Peyer's patch (tissue), 4 donors: ENCODE measurements around the gene SLC4A2.
A peak's percentile ranks its signal among the peaks of the same experiment; 100 is the strongest.

Source experiments
- POLR2A ChIP-seq, 2 donors: fragments of 450-650 bp; IDR thresholded peaks; one replicate each; pipeline ENCODE4 v1.5.1; 2017; ENCODE audit warnings: antibody characterized with exemption in 2 of 2, mild to moderate bottlenecking in 2 of 2, moderate library complexity in 2 of 2
- TF ChIP-seq, protein P1 (sequence below), 6 experiments: fragments of 450-650 bp in 4 of 6; fragments of 200-600 bp in 2 of 6; sonication (generic) in 1 of 6; IDR thresholded peaks; one replicate each; pipeline ENCODE4 v1.5.1; 2017 to 2019; ENCODE audit warnings: antibody characterized with exemption in 6 of 6, mild to moderate bottlenecking in 3 of 6, moderate library complexity in 1 of 6

DNA sequence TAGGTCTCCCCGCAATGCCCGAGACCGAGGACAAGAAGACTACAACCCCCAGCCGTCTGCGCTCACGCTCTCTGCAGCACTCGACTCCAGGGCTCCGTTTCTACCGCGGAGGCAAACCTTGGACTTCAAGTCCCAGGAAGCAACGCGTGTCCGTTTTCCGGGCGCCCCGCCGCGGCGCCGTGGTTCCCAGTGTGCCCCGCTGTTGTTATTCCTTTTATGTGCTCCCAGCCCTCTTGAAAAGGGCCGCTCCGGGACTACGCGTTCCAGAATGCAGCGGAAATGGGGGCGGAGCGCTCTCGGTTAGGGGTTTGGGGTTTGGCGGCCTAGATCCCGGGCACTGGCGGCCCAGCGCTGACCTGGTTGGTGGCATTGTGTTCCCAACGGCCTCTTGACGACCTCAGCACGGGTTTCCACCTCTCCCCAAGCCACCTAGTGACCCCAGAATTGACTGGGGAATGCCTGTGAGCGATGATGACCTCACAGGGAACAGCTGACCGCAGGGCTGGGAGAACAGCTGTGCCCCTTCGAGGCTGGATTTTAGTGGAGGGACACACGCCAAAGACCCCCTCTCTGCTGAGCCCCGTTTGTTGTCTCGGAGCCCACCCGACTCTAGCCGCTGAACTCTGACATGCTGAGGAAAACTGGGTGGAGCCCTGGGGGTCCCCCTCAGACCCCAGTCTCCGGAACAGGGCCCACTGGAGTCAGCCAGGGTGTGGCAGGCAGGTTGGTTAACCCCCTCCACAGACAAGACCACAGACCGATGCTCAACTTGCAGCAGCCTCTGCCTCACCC lies 1.2 kb upstream of the SLC4A2 start:
- TF ChIP-seq, protein P1, sequence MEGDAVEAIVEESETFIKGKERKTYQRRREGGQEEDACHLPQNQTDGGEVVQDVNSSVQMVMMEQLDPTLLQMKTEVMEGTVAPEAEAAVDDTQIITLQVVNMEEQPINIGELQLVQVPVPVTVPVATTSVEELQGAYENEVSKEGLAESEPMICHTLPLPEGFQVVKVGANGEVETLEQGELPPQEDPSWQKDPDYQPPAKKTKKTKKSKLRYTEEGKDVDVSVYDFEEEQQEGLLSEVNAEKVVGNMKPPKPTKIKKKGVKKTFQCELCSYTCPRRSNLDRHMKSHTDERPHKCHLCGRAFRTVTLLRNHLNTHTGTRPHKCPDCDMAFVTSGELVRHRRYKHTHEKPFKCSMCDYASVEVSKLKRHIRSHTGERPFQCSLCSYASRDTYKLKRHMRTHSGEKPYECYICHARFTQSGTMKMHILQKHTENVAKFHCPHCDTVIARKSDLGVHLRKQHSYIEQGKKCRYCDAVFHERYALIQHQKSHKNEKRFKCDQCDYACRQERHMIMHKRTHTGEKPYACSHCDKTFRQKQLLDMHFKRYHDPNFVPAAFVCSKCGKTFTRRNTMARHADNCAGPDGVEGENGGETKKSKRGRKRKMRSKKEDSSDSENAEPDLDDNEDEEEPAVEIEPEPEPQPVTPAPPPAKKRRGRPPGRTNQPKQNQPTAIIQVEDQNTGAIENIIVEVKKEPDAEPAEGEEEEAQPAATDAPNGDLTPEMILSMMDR (IDR thresholded peaks at IDR 0.05) = no peak
- TF ChIP-seq POLR2A (IDR thresholded peaks at IDR 0.05) = peak; percentile 63 to 80
